HUES6 (cell line): Measurements from ENCODE around the gene ETFB.

ENCODE experiments used
- H3K27ac ChIP-seq: 2 replicates; pipeline ENCODE4 v1.7.0; 2013; ENCODE audit warnings: low read depth, mild to moderate bottlenecking, low read length, inconsistent platforms
- H3K27me3 ChIP-seq: 2 replicates; pipeline ENCODE4 v1.6.1; 2013; ENCODE audit warnings: low read length; ENCODE audit not compliant: control insufficient read depth, insufficient read depth
- H3K36me3 ChIP-seq: 2 replicates; pipeline ENCODE4 v1.6.1; 2013; ENCODE audit warnings: low read length; ENCODE audit not compliant: control insufficient read depth, insufficient read depth
- H3K4me1 ChIP-seq: 2 replicates; pipeline ENCODE4 v1.6.1; 2013; ENCODE audit warnings: low read length; ENCODE audit not compliant: control insufficient read depth, insufficient read depth
- H3K4me3 ChIP-seq: 2 replicates; pipeline ENCODE4 v1.5.1; 2013; ENCODE audit warnings: low read depth, low read length
- H3K9ac ChIP-seq: one replicate; pipeline ENCODE4 v1.6.1; 2013; ENCODE audit warnings: mild to moderate bottlenecking, low read length
- H3K9me3 ChIP-seq: 2 replicates; pipeline ENCODE4 v1.6.1; 2013; ENCODE audit warnings: low read depth, low read length; ENCODE audit not compliant: control insufficient read depth, insufficient read depth

The ETFB gene

DNA sequence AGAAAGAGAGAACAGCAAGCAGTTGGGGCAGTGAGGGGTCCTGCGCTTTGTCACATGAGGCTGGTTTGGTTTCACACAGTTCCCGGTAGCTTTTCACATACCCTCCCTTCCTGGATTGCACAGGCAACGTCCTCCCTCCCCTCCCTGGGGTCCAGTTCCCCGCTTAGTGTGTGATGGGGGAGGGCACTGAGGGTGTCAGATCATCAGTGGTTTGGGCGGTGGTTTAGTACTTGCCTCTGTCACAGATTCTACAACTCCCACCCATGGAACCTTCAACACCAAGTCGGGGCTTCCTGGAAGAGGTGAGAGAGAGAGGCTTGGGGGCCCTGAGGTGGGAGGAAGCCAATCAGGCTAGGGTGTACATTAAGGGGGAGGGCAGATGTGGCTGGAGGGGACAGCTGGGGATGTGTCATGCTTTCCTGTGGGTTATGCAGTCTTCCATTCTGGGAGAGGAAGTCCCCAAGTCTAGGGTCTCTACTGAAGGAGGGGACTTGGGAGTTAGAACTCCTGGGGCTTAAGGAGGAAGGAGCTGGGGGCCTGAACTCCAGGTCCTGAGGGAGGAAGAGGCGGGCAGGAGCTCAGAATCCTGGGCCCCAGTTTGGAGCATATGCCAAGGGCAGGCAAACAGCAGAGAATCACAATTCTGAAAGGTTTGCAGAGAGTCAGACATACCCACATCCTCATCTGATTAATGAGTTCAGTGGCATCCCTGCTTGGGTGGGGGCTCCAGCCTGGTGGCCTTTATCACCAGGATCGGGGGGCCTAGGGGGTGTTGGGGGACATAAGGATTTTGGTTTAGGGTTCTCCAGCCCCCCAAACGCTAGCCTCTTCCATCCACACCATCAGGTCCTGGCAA, 6.7 kb upstream of the ETFB start, which contains the start of gene NKG7:
NKG7 (minus strand) TSS at position 6 of the 856 bp plus-strand sequence. CDS start 119 bp downstream, outside the sequence.
- Histone ChIP-seq H3K27me3 (0 out of 2 replicates have a peak, but pooled peaks cover 3% of the 10 kb centered on the region), H3K9me3 (no peaks in the 10 kb centered on the region), H3K9ac (no peak within 1 kb of the TSS), H3K27ac (no peak within 1 kb of the TSS), H3K4me3 (no peak within 1 kb of the TSS), H3K36me3 (no peaks in the 10 kb centered on the region), H3K4me1 (peaks cover 7% of the 10 kb centered on the region)

DNA sequence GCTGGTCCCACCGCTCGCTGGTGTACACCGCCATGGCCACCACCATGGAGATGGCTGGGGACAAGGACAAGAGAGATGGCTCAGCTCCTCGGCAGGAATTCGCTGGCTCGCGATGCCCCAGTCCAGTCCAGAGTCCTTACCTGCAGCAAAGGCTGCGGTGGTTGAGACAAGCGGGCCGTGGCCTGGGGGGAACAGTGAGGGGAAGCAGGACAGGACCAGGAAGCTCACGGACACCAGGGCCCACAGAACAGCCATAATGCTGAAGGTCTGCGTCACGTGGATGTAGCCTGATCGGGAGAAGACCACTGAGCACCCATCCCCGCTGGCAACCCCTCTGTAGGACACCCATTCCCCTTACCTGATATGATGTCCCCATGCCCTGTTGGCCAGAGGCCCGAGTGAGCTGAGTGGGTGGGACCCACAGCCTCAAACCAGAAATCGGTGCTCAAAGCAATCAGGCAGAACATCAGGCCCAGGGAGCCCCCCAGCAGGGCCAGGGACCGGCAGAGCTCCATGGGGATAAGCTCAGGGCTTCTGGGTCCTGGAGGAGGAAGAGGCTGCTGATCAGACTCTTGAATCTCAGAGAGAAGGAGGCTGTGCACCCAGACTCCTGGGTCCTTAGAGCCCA, 5.9 kb upstream of the ETFB start:
- no peaks in the 10 kb centered on the region for H3K36me3 ChIP-seq
- H3K27me3 ChIP-seq: 0 out of 2 replicates have a peak, but pooled peaks cover 3% of the 10 kb centered on the region
- H3K9me3 ChIP-seq: no peaks in the 10 kb centered on the region
- peaks cover 7% of the 10 kb centered on the region for H3K4me1 ChIP-seq
- H3K9ac ChIP-seq: no peak overlapping the region
- no peak overlapping the region for H3K4me3 ChIP-seq
- H3K27ac ChIP-seq: no peak overlapping the region

DNA sequence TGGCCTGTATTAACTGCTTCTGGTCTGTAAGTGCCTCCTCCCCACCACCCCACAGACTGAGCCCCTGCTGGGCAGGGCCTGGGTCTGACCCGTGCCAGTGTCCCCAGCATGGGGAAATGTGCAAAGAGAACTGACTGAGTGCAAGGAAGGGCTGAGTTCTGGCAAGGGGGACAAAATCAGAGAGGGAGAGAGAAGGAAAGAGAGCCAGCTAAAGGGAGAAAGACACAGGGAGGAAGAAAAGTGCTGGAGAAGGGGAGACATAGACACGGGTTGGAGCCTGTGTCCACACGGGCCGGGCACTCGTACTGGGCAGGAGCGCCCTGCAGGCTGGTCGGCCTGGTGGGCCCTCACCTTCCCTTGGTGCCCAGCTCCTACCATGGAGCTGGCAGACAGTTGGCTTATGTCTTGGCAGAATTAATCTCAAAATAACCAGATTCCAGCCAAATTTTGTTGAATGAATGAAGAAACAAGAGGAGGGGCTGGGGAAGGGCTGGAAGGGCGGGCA, 5.0 kb upstream of the ETFB start:
- Histone ChIP-seq H3K4me3 (no peak overlapping the region), H3K9me3 (no peaks in the 10 kb centered on the region), H3K27ac (no peak overlapping the region), H3K36me3 (no peaks in the 10 kb centered on the region), H3K27me3 (0 out of 2 replicates have a peak, but pooled peaks cover 3% of the 10 kb centered on the region), H3K4me1 (peaks cover 7% of the 10 kb centered on the region), H3K9ac (no peak overlapping the region)

DNA sequence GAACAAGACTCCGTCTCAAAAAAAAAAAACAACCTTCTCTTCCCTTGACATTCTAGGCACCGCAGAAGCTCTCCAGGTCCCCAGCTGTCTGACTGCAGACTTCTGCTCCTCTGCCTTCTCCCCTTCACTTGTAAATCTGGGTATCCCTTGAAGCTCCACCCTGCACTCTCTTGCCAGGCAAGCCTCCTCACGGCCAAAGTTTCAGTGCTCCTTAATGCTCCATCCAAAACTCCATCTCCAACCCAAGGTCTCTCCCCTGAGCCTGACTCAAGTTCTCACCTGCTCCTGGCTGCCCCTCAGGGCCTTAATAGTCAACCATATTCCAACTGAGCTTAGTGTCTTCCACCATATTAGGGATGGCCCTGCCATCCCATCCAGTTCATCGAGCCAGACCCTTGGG, 4.0 kb upstream of the ETFB start:
- Histone ChIP-seq H3K4me1 (peaks cover 14% of the 10 kb centered on the region), H3K27ac (no peak overlapping the region), H3K4me3 (no peak overlapping the region), H3K27me3 (0 out of 2 replicates have a peak, but pooled peaks cover 3% of the 10 kb centered on the region), H3K36me3 (no peaks in the 10 kb centered on the region), H3K9ac (no peak overlapping the region), H3K9me3 (no peaks in the 10 kb centered on the region)

DNA sequence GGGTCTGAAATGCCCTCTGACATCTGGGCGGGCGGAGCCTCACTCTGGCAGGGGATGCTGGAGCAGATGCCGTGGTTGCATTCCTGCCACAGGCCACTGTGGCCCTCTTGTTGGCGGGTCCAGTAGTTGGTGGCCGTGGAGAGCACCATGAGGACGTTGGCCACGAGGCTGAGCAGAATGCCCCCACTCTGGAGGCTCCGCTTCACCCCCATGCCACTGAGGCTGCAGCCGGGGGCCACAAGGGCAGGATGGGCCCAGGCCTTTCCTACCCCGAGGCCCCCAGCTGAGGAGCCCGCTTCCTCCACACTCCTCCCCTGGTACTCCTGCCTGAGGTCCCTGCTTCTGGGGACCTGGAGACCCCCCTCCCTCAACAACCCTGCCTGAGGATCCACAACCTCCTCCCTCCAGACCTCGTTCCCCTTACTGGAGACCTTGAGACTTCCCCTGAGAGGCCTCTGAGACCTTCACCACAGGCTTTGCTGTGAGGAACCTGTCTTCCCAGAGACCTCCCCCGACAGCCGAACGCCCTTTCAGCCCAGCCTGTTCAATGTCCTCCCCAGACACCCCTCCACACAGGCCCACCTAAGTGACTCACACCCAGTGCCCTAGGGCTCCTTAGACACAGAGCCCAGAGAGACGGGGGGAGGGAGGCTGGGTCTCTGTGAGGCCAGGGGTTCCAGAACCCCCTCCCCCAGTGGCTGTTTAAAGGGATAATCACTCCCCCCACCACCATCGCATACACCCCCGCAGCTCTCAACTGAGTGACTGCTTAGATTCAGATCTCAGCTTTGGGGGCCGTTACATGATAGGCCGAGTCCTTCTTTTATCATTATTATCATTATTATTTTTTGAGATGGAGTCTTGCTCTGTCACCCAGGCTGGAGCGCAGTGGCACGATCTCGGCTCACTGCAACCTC, 2.4 kb upstream of the ETFB start, which contains the start of gene CLDND2:
CLDND2 (minus strand) TSS at position 638 of the 917 bp plus-strand sequence; CDS start at position 212, 426 bp downstream.
- H3K9ac ChIP-seq: peak within 1 kb of the TSS; percentile 83
- H3K9me3 ChIP-seq: no peaks in the 10 kb centered on the region
- 0 out of 2 replicates have a peak, but pooled peaks cover 3% of the 10 kb centered on the region for H3K27me3 ChIP-seq
- H3K27ac ChIP-seq: peak within 1 kb of the TSS; percentile 78
- H3K4me3 ChIP-seq: peak within 1 kb of the TSS; percentile 81
- H3K4me1 ChIP-seq: peaks cover 24% of the 10 kb centered on the region
- H3K36me3 ChIP-seq: no peaks in the 10 kb centered on the region

DNA sequence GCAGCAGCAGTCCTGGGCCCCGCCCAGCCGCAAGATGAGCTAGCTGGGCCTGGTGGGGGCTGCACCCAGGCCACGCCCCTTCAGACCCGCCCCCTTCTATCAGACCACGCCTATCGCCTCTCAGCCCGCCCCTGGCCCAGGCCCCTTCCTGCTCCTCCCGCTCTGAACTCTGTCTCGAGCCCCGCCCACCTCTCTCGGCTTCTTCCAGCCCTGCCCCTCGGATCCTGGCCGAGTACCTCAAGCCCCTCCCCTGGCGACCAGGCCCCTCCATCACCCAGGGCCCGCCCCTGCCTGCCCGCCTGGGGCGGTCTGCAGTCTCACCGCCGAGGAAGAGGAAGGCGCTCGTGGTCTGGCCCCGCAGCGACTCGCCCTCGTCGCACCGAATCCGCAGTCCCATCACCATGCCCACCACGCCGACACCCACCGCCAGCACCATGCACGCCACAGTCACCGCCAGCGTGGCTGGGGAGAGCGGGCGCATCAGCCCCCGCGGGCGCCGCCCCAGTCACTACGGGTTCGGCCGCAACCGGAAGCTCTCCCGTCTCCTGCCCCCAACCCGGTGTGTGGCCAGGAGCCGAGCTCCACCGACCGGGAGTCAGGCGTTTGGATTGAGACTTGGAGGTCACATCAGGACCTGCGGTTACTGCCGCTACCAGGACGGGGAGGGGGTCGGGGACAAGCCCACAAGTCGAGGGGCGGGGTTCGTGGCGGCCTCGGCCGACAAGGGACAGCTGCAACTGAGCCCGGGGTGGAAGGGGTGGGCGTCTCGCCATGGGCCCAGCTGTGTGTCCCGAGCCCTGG, 1.6 kb upstream of the ETFB start:
- H3K27me3 ChIP-seq: 0 out of 2 replicates have a peak, but pooled peaks cover 3% of the 10 kb centered on the region
- H3K9me3 ChIP-seq: no peaks in the 10 kb centered on the region
- H3K27ac ChIP-seq: peak overlapping the region; percentile 78
- H3K4me1 ChIP-seq: peaks cover 29% of the 10 kb centered on the region
- H3K9ac ChIP-seq: peak overlapping the region; percentile 84
- H3K4me3 ChIP-seq: peak overlapping the region; percentile 81
- no peaks in the 10 kb centered on the region for H3K36me3 ChIP-seq

DNA sequence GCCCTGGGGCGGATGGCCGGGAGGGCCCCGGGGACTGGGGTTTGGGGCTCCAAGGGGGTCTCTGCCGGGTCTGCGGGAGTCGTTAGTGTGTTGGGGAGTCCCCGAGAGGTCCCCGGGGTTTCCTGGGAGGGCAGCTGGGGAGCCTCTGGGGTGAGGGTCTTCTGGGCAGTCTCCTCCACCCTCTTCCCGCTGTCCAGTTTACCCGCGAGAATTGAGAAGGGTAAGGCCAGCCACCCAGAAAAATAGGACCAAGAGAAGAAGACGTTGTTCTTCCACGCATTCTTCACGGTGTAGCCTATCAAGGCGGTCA, 1.0 kb upstream of the ETFB start:
- H3K4me1 ChIP-seq: peaks cover 32% of the 10 kb centered on the region

DNA sequence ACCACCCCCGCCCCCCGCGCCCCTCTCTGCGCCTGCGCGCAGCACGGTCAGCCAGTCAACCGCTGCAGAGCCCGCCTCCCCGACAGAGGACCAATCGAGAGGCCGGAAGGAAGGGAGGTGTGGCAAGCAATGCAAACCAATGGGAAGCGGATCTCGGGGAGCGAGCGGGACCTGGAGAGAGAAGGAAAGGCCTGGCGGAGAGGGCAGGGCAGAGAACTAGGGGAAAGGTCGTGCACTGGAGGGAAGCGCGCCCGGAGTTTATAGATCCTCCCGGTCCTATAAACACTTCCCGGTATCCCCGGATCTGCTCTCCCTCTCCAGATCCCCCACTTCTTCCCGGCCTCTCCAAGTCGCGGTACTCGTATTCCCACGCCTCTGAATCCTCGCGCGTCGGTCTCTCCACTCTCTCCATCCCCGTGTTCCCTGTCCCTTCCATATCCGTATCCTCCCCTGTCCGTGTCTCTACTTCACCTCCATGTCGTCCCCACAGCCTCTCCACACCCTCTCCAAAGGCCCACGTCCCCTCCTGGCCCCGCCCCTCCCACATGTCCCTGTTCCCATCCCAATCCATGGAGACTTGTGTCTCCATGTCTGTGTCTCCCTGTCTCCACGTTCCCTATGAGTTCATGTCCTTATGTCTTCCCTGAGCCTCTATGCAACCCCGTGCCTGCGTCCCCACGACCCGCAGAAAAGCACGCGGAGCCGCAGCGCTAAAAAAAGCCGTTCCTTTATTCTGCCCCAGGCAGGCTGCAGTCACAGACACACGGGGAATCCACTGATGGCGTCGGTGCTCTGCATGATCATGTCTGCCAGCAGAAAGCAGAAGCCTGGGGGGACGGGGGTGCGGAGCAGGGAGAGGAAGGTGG, 434 bp upstream of the ETFB start:
- Histone ChIP-seq H3K27me3 (no peaks in the 10 kb centered on the region), H3K4me1 (peaks cover 32% of the 10 kb centered on the region), H3K9ac (peak overlapping the region; percentile 84), H3K27ac (peak overlapping the region; percentile 59; the same call in 1 of the 2 replicates), H3K9me3 (no peaks in the 10 kb centered on the region), H3K4me3 (peak overlapping the region; percentile 81), H3K36me3 (no peaks in the 10 kb centered on the region)

More for the DNA sequence above, 1.0 kb upstream of the ETFB start:
- H3K9ac ChIP-seq: peak overlapping the region; percentile 84
- peak overlapping the region; percentile 59; the same call in 1 of the 2 replicates for H3K27ac ChIP-seq
- H3K27me3 ChIP-seq: 0 out of 2 replicates have a peak, but pooled peaks cover 3% of the 10 kb centered on the region
- H3K9me3 ChIP-seq: no peaks in the 10 kb centered on the region
- peak overlapping the region; percentile 81 for H3K4me3 ChIP-seq
- H3K36me3 ChIP-seq: no peaks in the 10 kb centered on the region

DNA sequence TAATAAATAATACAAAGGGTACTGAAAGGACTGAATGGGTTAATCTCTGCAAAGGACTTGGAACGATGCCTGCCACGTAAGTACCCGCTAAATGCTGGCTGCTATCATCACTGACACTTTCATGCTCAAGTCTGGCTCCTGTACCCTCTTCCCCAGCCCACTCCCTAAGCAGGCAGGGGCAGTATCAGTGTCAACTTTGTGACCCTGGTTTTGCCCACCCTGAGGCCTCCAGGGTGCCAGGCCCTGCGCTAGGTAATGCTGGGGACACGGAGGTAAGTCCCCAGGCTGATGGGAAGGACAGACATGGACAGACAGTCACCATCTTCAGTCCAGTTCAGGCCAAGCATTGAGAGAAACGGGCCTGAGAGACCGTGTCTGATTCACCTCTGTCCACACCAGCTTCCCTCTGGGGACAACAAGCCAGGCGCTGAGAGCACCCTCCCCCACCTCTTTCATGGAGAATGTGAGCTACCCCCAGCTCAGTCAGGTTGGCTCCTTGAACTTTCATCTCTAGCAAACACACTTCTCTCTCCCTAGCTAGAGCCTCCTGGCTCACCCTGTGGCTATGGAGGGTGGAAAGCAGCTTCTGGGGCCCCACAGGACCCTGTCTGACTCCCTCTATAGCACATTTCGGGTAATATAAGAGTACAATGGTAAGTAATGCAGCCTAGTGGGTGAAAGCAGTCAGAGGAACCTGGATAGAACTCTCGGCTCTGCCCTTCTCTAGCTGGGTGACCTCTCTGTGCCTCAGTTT, 800 bp downstream of the ETFB start:
- H3K27ac ChIP-seq: no peak overlapping the region
- peaks cover 32% of the 10 kb centered on the region for H3K4me1 ChIP-seq
- no peaks in the 10 kb centered on the region for H3K27me3 ChIP-seq
- H3K9me3 ChIP-seq: no peaks in the 10 kb centered on the region
- H3K4me3 ChIP-seq: peak overlapping the region; percentile 64
- H3K9ac ChIP-seq: peak overlapping the region; percentile 80
- H3K36me3 ChIP-seq: no peaks in the 10 kb centered on the region
